Tibial artery (tissue), 4 donors: Measurements from ENCODE around the gene OPN4.
A peak's percentile ranks its signal among the peaks of the same experiment; 100 is the strongest.

Experiments used
- DNase-seq, 2 donors: peaks; one replicate each; pipeline ENCODE4 v3.0.0-alpha.2; 2019
- H3K27ac ChIP-seq, 2 donors: fragments of 200-600 bp; sonication (generic) in 1 of 2; 1 replicate in 1 of 2; 2 replicates in 1 of 2; pipeline ENCODE4 v1.5.1; 2018 to 2019; ENCODE audit warnings: mild to moderate bottlenecking in 1 of 2
- H3K27me3 ChIP-seq, 2 donors: fragments of 200-600 bp; sonication (generic) in 1 of 2; one replicate each; pipeline versions ENCODE4 v1.5.1 to v1.6.0; 2016 to 2019
- H3K36me3 ChIP-seq, 3 donors: fragments of 200-600 bp; sonication (generic) in 2 of 3; one replicate each; pipeline ENCODE4 v1.5.1; 2016 to 2019; ENCODE audit warnings: mild to moderate bottlenecking in 2 of 3
- H3K4me1 ChIP-seq, 4 donors: fragments of 200-600 bp; sonication (generic) in 2 of 4; 1 replicate in 3 of 4; 2 replicates in 1 of 4; pipeline ENCODE4 v1.5.1; 2016 to 2019
- H3K4me3 ChIP-seq, 2 donors: fragments of 200-600 bp; sonication (generic) in 1 of 2; 1 replicate in 1 of 2; 2 replicates in 1 of 2; pipeline ENCODE4 v1.5.1; 2018 to 2019; ENCODE audit warnings: mild to moderate bottlenecking in 2 of 2
- H3K9me3 ChIP-seq, 3 donors: fragments of 200-600 bp; sonication (generic) in 1 of 3; one replicate each; pipeline ENCODE4 v1.5.1; 2016 to 2019
- CTCF ChIP-seq, 2 experiments: fragments of 200-600 bp in 1 of 2; fragments of 450-650 bp in 1 of 2; IDR thresholded peaks; one replicate each; pipeline ENCODE4 v1.5.1; 2017 to 2019; ENCODE audit warnings: antibody characterized with exemption in 2 of 2, mild to moderate bottlenecking in 1 of 2, moderate library complexity in 1 of 2
- intact Hi-C: fragments of 100-400 bp; cut with DNase I; formaldehyde crosslinking; loops from one replicate; pipeline ENCODE4 v1.15.0; 2023; ENCODE audit warnings: low total_unique reads

The OPN4 gene

GRCh38 chr10:86654411-86655172 lies at the start of gene OPN4:
Gene OPN4, plus strand, starts transcription at chr10:86654547. Its CDS starts 237 bp downstream, at chr10:86654784.
- Histone ChIP-seq H3K27ac (no peak within 1 kb of the TSS), H3K27me3 (no peaks in the 10 kb centered on the region), H3K36me3 (no peaks in the 10 kb centered on the region), H3K9me3 (no peaks in the 10 kb centered on the region), H3K4me1 (peaks cover 0 to 21% (median 8%) of the 10 kb centered on the region in 4 donors), H3K4me3 (no peak within 1 kb of the TSS)
- intact Hi-C loops, result no loop called here
- TF ChIP-seq CTCF (IDR thresholded peaks at IDR 0.05), result no peak
- peak; percentile 16 to 38 for DNase-seq

DNA sequence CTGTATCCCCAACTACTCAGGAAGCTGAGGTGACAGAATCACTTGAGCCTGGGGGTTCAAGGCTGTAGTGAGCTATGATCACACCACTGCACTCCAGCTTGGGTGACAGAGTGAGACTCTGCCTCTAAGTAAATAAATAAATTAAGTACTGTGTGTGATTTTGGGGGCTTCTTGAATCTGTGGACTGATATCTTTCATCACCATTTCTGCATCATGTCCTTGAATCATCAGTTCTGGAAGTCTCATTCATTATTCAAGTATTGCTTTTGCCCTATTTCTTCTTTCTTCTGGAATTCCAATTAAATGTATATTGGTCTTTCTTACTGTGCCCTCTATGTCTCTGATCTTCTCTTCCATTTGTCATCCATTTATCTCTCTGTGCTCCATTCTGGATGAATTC lies 46.7 kb upstream of the OPN4 start:
- Histone ChIP-seq H3K9me3 (peaks cover 0 to 19% (median 8%) of the 10 kb centered on the region in 3 donors), H3K36me3 (no peaks in the 10 kb centered on the region)

GRCh38 chr10:86609920-86610319 lies 44.4 kb upstream of the OPN4 start:
- DNase-seq, result no peak
- intact Hi-C loops, result no loop called here
- Histone ChIP-seq H3K4me1 (no peaks in the 10 kb centered on the region), H3K27ac (no peak overlapping the region), H3K4me3 (no peak overlapping the region), H3K36me3 (no peaks in the 10 kb centered on the region), H3K9me3 (peaks cover 0 to 19% (median 8%) of the 10 kb centered on the region in 3 donors), H3K27me3 (no peaks in the 10 kb centered on the region)
- no peak for TF ChIP-seq CTCF (IDR thresholded peaks at IDR 0.05)

More for the DNA sequence above, 46.7 kb upstream of the OPN4 start:
- no peak overlapping the region for H3K4me3 ChIP-seq
- no peaks in the 10 kb centered on the region for H3K4me1 ChIP-seq
- TF ChIP-seq CTCF (IDR thresholded peaks at IDR 0.05), result no peak
- no peak for DNase-seq
- intact Hi-C loops, result no loop called here
- no peaks in the 10 kb centered on the region for H3K27me3 ChIP-seq
- no peak overlapping the region for H3K27ac ChIP-seq

GRCh38 chr10:86611386-86611785 lies 43.0 kb upstream of the OPN4 start:
- H3K4me3 ChIP-seq, result no peak overlapping the region
- intact Hi-C loops, result no loop called here
- H3K27me3 ChIP-seq, result no peaks in the 10 kb centered on the region
- no peak for DNase-seq
- H3K4me1 ChIP-seq, result no peaks in the 10 kb centered on the region
- no peak for TF ChIP-seq CTCF (IDR thresholded peaks at IDR 0.05)
- H3K36me3 ChIP-seq, result no peaks in the 10 kb centered on the region
- peaks cover 0 to 11% (median 6%) of the 10 kb centered on the region in 3 donors for H3K9me3 ChIP-seq
- H3K27ac ChIP-seq, result no peak overlapping the region

DNA sequence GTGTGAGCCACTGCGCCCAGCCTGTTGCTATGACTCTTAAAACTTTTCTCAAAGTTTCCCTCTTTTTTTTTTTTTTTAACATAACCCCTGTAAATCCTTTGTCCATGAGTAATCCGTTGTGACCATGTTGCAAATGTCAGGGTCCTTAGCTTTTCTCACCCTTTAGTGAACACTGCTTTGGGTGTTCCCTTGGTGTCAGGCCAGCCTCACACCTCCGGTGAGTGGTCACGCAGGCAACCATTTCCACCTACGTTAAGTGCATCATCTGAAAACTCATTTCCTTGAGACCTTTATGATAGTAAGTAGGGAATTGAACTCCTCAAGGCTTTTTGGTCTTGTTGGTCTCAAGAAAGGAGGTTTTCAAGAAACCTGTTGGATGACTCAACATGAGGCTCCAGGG lies 41.3 kb upstream of the OPN4 start:
- Histone ChIP-seq H3K36me3 (no peaks in the 10 kb centered on the region), H3K27ac (no peak overlapping the region), H3K4me3 (no peak overlapping the region), H3K9me3 (no peaks in the 10 kb centered on the region), H3K4me1 (no peaks in the 10 kb centered on the region), H3K27me3 (no peaks in the 10 kb centered on the region)
- no peak for DNase-seq
- TF ChIP-seq CTCF (IDR thresholded peaks at IDR 0.05), result no peak
- intact Hi-C loops, result no loop called here
